Central memory CD8-positive, alpha-beta T cell (primary cell): ENCODE results near the gene ADAM10.

Experiments
- ATAC-seq: fragments of 150-1000 bp; cut with Tn5 transposase; replicated peaks from 2 replicates; pipeline ENCODE4 v1.10.0; 2022; ENCODE audit warnings: mild to moderate bottlenecking, moderate FRiP score, moderate number of reproducible peaks; ENCODE audit not compliant: poor library complexity, severe bottlenecking; ENCODE audit errors: extremely low read depth
- DNase-seq, 2 donors: peaks; one replicate each; pipeline ENCODE4 v3.0.0; 2021; ENCODE audit warnings: low spot score in 2 of 2
- H3K27ac Mint-ChIP-seq: one replicate; pipeline ENCODE4 v1.8.0; 2022; ENCODE audit warnings: low read depth, mild to moderate bottlenecking, moderate library complexity, mixed read lengths
- H3K27me3 Mint-ChIP-seq: one replicate; pipeline ENCODE4 v1.8.0; 2022; ENCODE audit warnings: mixed read lengths
- H3K36me3 Mint-ChIP-seq: one replicate; pipeline ENCODE4 v1.8.0; 2022; ENCODE audit warnings: mild to moderate bottlenecking, moderate library complexity, mixed read lengths; ENCODE audit not compliant: insufficient read depth
- H3K4me1 Mint-ChIP-seq: one replicate; pipeline ENCODE4 v1.8.0; 2022; ENCODE audit warnings: mixed read lengths
- H3K4me3 Mint-ChIP-seq: one replicate; pipeline ENCODE4 v1.8.0; 2022; ENCODE audit warnings: mild to moderate bottlenecking, moderate library complexity, mixed read lengths
- H3K9me3 Mint-ChIP-seq: one replicate; pipeline ENCODE4 v1.8.0; 2022; ENCODE audit warnings: mixed read lengths

ADAM10 gene

GRCh38 chr15:58748040-58748851, 1.3 kb downstream of the ADAM10 start:
- Mint-ChIP-seq H3K4me3 (peak overlapping the region; percentile 98), H3K9me3 (no peaks in the 10 kb centered on the region), H3K4me1 (peaks cover 34% of the 10 kb centered on the region), H3K27ac (peak overlapping the region; percentile 85), H3K27me3 (no peaks in the 10 kb centered on the region), H3K36me3 (peaks cover 13% of the 10 kb centered on the region)
- ATAC-seq (no peak), DNase-seq (no peak)

GRCh38 chr15:58746174-58746573, 3.3 kb downstream of the ADAM10 start:
- peaks cover 13% of the 10 kb centered on the region for H3K36me3 Mint-ChIP-seq
- H3K9me3 Mint-ChIP-seq: no peaks in the 10 kb centered on the region
- no peak overlapping the region for H3K4me3 Mint-ChIP-seq
- DNase-seq: no peak
- ATAC-seq: no peak
- no peaks in the 10 kb centered on the region for H3K27me3 Mint-ChIP-seq
- H3K27ac Mint-ChIP-seq: no peak overlapping the region
- H3K4me1 Mint-ChIP-seq: peaks cover 55% of the 10 kb centered on the region

- no peak overlapping the region for H3K4me3 Mint-ChIP-seq
- H3K9me3 Mint-ChIP-seq: no peaks in the 10 kb centered on the region
- H3K27me3 Mint-ChIP-seq: no peaks in the 10 kb centered on the region
- no peak for DNase-seq
- H3K4me1 Mint-ChIP-seq: peaks cover 58% of the 10 kb centered on the region
- no peak overlapping the region for H3K27ac Mint-ChIP-seq
- no peak for ATAC-seq
- no peaks in the 10 kb centered on the region for H3K36me3 Mint-ChIP-seq
Observed at GRCh38 chr15:58742819-58743502, 6.5 kb downstream of the ADAM10 start.

- H3K4me3 Mint-ChIP-seq: no peak overlapping the region
- H3K36me3 Mint-ChIP-seq: no peaks in the 10 kb centered on the region
- no peak for ATAC-seq
Observed at GRCh38 chr15:58742022-58742813, 7.3 kb downstream of the ADAM10 start.

GRCh38 chr15:58741032-58741431, 8.5 kb downstream of the ADAM10 start:
- H3K27me3 Mint-ChIP-seq: no peaks in the 10 kb centered on the region
- H3K27ac Mint-ChIP-seq: no peak overlapping the region
- H3K9me3 Mint-ChIP-seq: no peaks in the 10 kb centered on the region
- peaks cover 68% of the 10 kb centered on the region for H3K4me1 Mint-ChIP-seq
- H3K4me3 Mint-ChIP-seq: no peak overlapping the region
- H3K36me3 Mint-ChIP-seq: no peaks in the 10 kb centered on the region
- ATAC-seq: no peak
- no peak for DNase-seq

More at GRCh38 chr15:58742022-58742813, 7.3 kb downstream of the ADAM10 start:
- Mint-ChIP-seq H3K9me3 (no peaks in the 10 kb centered on the region), H3K4me1 (peaks cover 59% of the 10 kb centered on the region), H3K27me3 (no peaks in the 10 kb centered on the region), H3K27ac (no peak overlapping the region)
- no peak for DNase-seq

GRCh38 chr15:58740436-58740835, 9.1 kb downstream of the ADAM10 start:
- H3K4me1 Mint-ChIP-seq: peaks cover 71% of the 10 kb centered on the region
- no peak overlapping the region for H3K27ac Mint-ChIP-seq
- H3K4me3 Mint-ChIP-seq: no peak overlapping the region

GRCh38 chr15:58738046-58738707, 11.3 kb downstream of the ADAM10 start:
- peaks cover 2% of the 10 kb centered on the region for H3K36me3 Mint-ChIP-seq
- H3K9me3 Mint-ChIP-seq: no peaks in the 10 kb centered on the region
- no peaks in the 10 kb centered on the region for H3K27me3 Mint-ChIP-seq
- H3K4me3 Mint-ChIP-seq: no peak overlapping the region
- peaks cover 75% of the 10 kb centered on the region for H3K4me1 Mint-ChIP-seq
- ATAC-seq (no peak), DNase-seq (no peak)
- peak overlapping the region; percentile 54 for H3K27ac Mint-ChIP-seq

More at GRCh38 chr15:58740436-58740835, 9.1 kb downstream of the ADAM10 start:
- ATAC-seq (no peak), DNase-seq (no peak)
- Mint-ChIP-seq H3K9me3 (no peaks in the 10 kb centered on the region), H3K27me3 (no peaks in the 10 kb centered on the region), H3K36me3 (no peaks in the 10 kb centered on the region)

GRCh38 chr15:58737298-58737697, 12.2 kb downstream of the ADAM10 start:
- ATAC-seq (no peak), DNase-seq (no peak)
- peaks cover 75% of the 10 kb centered on the region for H3K4me1 Mint-ChIP-seq
- no peak overlapping the region for H3K4me3 Mint-ChIP-seq
- H3K27me3 Mint-ChIP-seq: no peaks in the 10 kb centered on the region
- H3K27ac Mint-ChIP-seq: peak overlapping the region; percentile 54
- no peaks in the 10 kb centered on the region for H3K9me3 Mint-ChIP-seq
- peaks cover 2% of the 10 kb centered on the region for H3K36me3 Mint-ChIP-seq

GRCh38 chr15:58736018-58736643, 13.4 kb downstream of the ADAM10 start:
- Mint-ChIP-seq H3K4me1 (peaks cover 75% of the 10 kb centered on the region), H3K36me3 (peaks cover 4% of the 10 kb centered on the region)

GRCh38 chr15:58734859-58735258, 14.6 kb downstream of the ADAM10 start:
- ATAC-seq: no peak
- H3K27me3 Mint-ChIP-seq: no peaks in the 10 kb centered on the region
- no peak overlapping the region for H3K4me3 Mint-ChIP-seq
- H3K27ac Mint-ChIP-seq: no peak overlapping the region
- no peaks in the 10 kb centered on the region for H3K9me3 Mint-ChIP-seq
- H3K36me3 Mint-ChIP-seq: peaks cover 4% of the 10 kb centered on the region
- peaks cover 79% of the 10 kb centered on the region for H3K4me1 Mint-ChIP-seq
- no peak for DNase-seq

More at GRCh38 chr15:58736018-58736643, 13.4 kb downstream of the ADAM10 start:
- no peak for DNase-seq
- Mint-ChIP-seq H3K27ac (peak overlapping the region; percentile 19), H3K4me3 (no peak overlapping the region), H3K9me3 (no peaks in the 10 kb centered on the region), H3K27me3 (no peaks in the 10 kb centered on the region)
- no peak for ATAC-seq

GRCh38 chr15:58732625-58733363, 16.7 kb downstream of the ADAM10 start:
- peaks cover 74% of the 10 kb centered on the region for H3K4me1 Mint-ChIP-seq
- no peak overlapping the region for H3K4me3 Mint-ChIP-seq
- no peak overlapping the region for H3K27ac Mint-ChIP-seq
- H3K9me3 Mint-ChIP-seq: no peaks in the 10 kb centered on the region
- peaks cover 4% of the 10 kb centered on the region for H3K36me3 Mint-ChIP-seq
- no peaks in the 10 kb centered on the region for H3K27me3 Mint-ChIP-seq
- DNase-seq (no peak), ATAC-seq (no peak)
